Keratinocyte (primary cell): Measurements from ENCODE around the gene CMPK2.

ENCODE experiments used
- CTCF ChIP-seq, 3 experiments: IDR thresholded peaks in 1 of 3; conservative IDR thresholded peaks in 1 of 3; optimal IDR thresholded peaks in 1 of 3; 2 replicates in 2 of 3; 3 replicates in 1 of 3; pipeline versions ENCODE3 to v1.5.1; 2011; ENCODE audit warnings: low read length in 3 of 3, mild to moderate bottlenecking in 3 of 3, moderate library complexity in 2 of 3, control low read depth in 1 of 3, inconsistent platforms in 1 of 3; ENCODE audit not compliant: insufficient read depth in 2 of 3; ENCODE audit errors: extremely low read depth in 1 of 3
- EZH2 ChIP-seq: IDR thresholded peaks from one replicate; pipeline ENCODE4 v1.6.1; 2012; ENCODE audit warnings: inconsistent platforms, mild to moderate bottlenecking, low read length, moderate library complexity

- no peak for TF ChIP-seq CTCF (optimal IDR thresholded peaks at IDR 0.05 in 1 of 3, IDR thresholded peaks at IDR 0.05 in 1 of 3, conservative IDR thresholded peaks at IDR 0.05 in 1 of 3; ENCODE audit: extremely low read depth in 1 of 3, insufficient read depth in 2 of 3, low read length in 3 of 3)
- TF ChIP-seq EZH2: no peak
These were observed 50.8 kb downstream of the CMPK2 start for GRCh38 chr2:6814869-6815268.
